Stomach (tissue), 9 donors: ENCODE data around the gene RASL12. TPM values are rescaled to one million over a fixed set of nuclear protein-coding genes. Genes with fewer than 3 reads are reported as not detected.
A peak's percentile ranks its signal among the peaks of the same experiment; 100 is the strongest.

Experiments
- DNase-seq, 2 donors: peaks; one replicate each; pipeline versions ENCODE4 v3.0.0 to v3.0.0-alpha.2; 2013 to 2019
- H3K27ac ChIP-seq, 5 donors: fragments of 200-600 bp in 4 of 5; sonication (generic) in 4 of 5; one replicate each; pipeline ENCODE4 v1.5.1; 2013 to 2019; ENCODE audit warnings: mild to moderate bottlenecking in 1 of 5, moderate library complexity in 1 of 5
- H3K27me3 ChIP-seq, 3 donors: fragments of 200-600 bp; sonication (generic); one replicate each; pipeline ENCODE4 v1.5.1; 2017 to 2019; ENCODE audit warnings: mixed run types in 1 of 3
- H3K36me3 ChIP-seq, 4 donors: fragments of 200-600 bp; sonication (generic); 1 replicate in 3 of 4; 2 replicates in 1 of 4; pipeline ENCODE4 v1.5.1; 2016 to 2019
- H3K4me1 ChIP-seq, 4 donors: fragments of 200-600 bp; sonication (generic); one replicate each; pipeline ENCODE4 v1.5.1; 2016 to 2019
- H3K4me3 ChIP-seq, 4 donors: fragments of 200-600 bp; sonication (generic) in 3 of 4; one replicate each; pipeline ENCODE4 v1.5.1; 2016 to 2019; ENCODE audit warnings: mild to moderate bottlenecking in 1 of 4
- H3K9me3 ChIP-seq, 4 donors: fragments of 200-600 bp; sonication (generic); one replicate each; pipeline ENCODE4 v1.5.1; 2016 to 2019
- EP300 ChIP-seq: sonication (generic); formaldehyde crosslinking; IDR thresholded peaks from one replicate; pipeline ENCODE4 v1.6.1; 2017; ENCODE audit warnings: antibody characterized with exemption
- POLR2A ChIP-seq, 4 donors: fragments of 450-650 bp; IDR thresholded peaks; one replicate each; pipeline ENCODE4 v1.6.1; 2016; ENCODE audit warnings: antibody characterized with exemption in 4 of 4, control low read depth in 2 of 4, mild to moderate bottlenecking in 1 of 4, moderate library complexity in 1 of 4
- POLR2AphosphoS5 ChIP-seq, 3 donors: sonication (generic); formaldehyde crosslinking; IDR thresholded peaks; one replicate each; pipeline ENCODE4 v1.6.1; 2016; ENCODE audit warnings: antibody characterized with exemption in 3 of 3
- WGBS, 5 donors: extraction: QIAGEN DNeasy Blood & Tissue Kit in 3 of 5; methylation state at CpG; one replicate each; pipeline versions ENCODE4 v1.1.5 to v1.1.7; 2013 to 2018; 5-methylcytosine and 5-hydroxymethylcytosine counted together
- intact Hi-C: fragments of 100-400 bp; cut with DNase I; formaldehyde crosslinking; loops from one replicate; pipeline ENCODE4 v1.15.1; 2023; ENCODE audit warnings: low total_unique reads
- polyA plus RNA-seq, 3 donors: library from polyadenylated mRNA; stranded (reverse); fragments of 200-250 nt; gene quantifications; one replicate each; pipeline ENCODE4 v1.2.3, GENCODE V29; 2013
- total RNA-seq, 5 donors: library from RNA; depleted of rRNA; stranded (reverse); fragments of >200 nt; gene quantifications; one replicate each; pipeline versions ENCODE4 v1.1.0 to v1.2.3, GENCODE V29; 2014 to 2016
- TF ChIP-seq, protein P1 (sequence below), 7 experiments: fragments of 450-650 bp in 4 of 7; fragments of 200-600 bp in 3 of 7; sonication (generic) in 3 of 7; IDR thresholded peaks; one replicate each; pipeline ENCODE4 v1.5.1; 2016 to 2019; ENCODE audit warnings: antibody characterized with exemption in 7 of 7, control low read depth in 2 of 7, mild to moderate bottlenecking in 1 of 7
- donor health status: healthy with polysubstance abuse.
- donor health status: Bipolar disorder and iron deficiency.
- donor health status: healthy.

RASL12 gene
- total and polyA plus RNA-seq, 8 donors, result 0.58 to 27.7 (median 10.9) TPM

DNA sequence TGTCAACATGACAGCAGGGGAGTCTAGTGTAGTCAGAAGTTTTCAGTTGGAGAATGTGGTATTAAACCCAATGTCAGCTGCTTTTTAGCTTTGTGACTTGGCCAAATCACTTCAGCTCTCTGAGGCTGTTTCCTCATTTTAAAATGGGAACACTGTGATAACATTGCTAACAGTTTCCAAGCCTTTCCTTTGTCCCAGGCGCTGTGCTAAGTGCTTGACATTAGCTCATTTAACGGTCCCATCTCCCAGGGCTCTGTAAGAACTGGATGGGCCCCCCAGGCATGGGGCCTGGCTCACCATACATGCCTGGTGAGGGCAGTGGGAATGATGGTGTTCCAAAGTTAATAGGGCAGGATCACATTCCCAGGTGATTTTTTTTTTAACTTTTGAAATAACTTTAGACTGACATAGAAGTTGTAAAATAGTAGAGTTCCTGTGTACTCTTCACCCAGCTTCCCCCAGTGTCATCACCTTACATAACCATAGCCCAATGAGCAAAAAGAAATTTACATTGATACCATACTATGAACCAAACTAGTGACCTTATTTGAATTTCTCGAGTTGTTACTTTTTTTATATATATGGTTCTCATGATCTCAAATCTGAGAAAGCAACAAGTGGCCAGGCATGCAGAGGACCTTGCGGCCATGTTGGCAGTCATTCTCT lies 7.7 kb downstream of the RASL12 start:
- peak overlapping the region in 2 of 5 donors; percentile 28 to 38 for H3K27ac ChIP-seq
- H3K4me1 ChIP-seq, result peaks cover 0 to 50% (median 9%) of the 10 kb centered on the region in 4 donors
- H3K36me3 ChIP-seq, result peaks cover 0 to 23% (median 3%) of the 10 kb centered on the region in 4 donors

DNA sequence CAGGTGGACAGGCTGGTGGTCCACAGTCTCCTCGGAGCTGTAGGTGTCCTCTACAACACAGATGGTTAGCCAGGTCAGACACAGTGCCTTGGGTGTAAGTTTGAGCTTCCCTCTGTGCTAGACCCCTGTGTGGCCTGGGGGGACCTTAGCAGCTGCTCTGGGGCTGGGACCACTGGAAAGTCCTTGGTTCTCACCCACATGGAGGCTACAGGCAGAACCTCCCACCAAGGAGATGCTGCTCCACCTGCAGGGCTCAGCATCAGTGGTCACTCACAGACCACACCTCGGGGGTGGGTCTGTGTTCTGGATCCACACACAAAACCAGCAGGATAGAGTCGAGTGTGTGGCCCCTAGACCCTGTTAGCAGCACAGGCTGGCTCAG lies 8.4 kb downstream of the RASL12 start:
- Histone ChIP-seq H3K4me1 (peaks cover 0 to 57% (median 12%) of the 10 kb centered on the region in 4 donors), H3K27ac (peak overlapping the region in 1 of 5 donors; percentile 28), H3K4me3 (no peak overlapping the region), H3K9me3 (no peaks in the 10 kb centered on the region), H3K27me3 (no peaks in the 10 kb centered on the region), H3K36me3 (peaks cover 0 to 23% (median 3%) of the 10 kb centered on the region in 4 donors)
- no peak for DNase-seq
- intact Hi-C loops, result no loop called here
- TF ChIP-seq POLR2AphosphoS5 (IDR thresholded peaks at IDR 0.05) (no peak), EP300 (no peak), POLR2A (IDR thresholded peaks at IDR 0.05) (no peak)
- TF ChIP-seq, protein P1, sequence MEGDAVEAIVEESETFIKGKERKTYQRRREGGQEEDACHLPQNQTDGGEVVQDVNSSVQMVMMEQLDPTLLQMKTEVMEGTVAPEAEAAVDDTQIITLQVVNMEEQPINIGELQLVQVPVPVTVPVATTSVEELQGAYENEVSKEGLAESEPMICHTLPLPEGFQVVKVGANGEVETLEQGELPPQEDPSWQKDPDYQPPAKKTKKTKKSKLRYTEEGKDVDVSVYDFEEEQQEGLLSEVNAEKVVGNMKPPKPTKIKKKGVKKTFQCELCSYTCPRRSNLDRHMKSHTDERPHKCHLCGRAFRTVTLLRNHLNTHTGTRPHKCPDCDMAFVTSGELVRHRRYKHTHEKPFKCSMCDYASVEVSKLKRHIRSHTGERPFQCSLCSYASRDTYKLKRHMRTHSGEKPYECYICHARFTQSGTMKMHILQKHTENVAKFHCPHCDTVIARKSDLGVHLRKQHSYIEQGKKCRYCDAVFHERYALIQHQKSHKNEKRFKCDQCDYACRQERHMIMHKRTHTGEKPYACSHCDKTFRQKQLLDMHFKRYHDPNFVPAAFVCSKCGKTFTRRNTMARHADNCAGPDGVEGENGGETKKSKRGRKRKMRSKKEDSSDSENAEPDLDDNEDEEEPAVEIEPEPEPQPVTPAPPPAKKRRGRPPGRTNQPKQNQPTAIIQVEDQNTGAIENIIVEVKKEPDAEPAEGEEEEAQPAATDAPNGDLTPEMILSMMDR (IDR thresholded peaks at IDR 0.05), result no peak
- WGBS, 5 donors, result 72 to 90% (median 78%) methylated on average over 3 of the region's 3 CpGs

More for the DNA sequence above, 7.7 kb downstream of the RASL12 start:
- intact Hi-C loops, result no loop called here
- Histone ChIP-seq H3K27me3 (peaks cover 0 to 4% (median 0%) of the 10 kb centered on the region in 3 donors), H3K4me3 (no peak overlapping the region), H3K9me3 (no peaks in the 10 kb centered on the region)
- no peak for DNase-seq
- TF ChIP-seq, protein P1 (IDR thresholded peaks at IDR 0.05), result no peak
- TF ChIP-seq POLR2AphosphoS5 (IDR thresholded peaks at IDR 0.05) (no peak), POLR2A (IDR thresholded peaks at IDR 0.05) (no peak), EP300 (no peak)
- 76 to 91% (median 86%) methylated on average over 4 of the region's 4 CpGs for WGBS, 5 donors

DNA sequence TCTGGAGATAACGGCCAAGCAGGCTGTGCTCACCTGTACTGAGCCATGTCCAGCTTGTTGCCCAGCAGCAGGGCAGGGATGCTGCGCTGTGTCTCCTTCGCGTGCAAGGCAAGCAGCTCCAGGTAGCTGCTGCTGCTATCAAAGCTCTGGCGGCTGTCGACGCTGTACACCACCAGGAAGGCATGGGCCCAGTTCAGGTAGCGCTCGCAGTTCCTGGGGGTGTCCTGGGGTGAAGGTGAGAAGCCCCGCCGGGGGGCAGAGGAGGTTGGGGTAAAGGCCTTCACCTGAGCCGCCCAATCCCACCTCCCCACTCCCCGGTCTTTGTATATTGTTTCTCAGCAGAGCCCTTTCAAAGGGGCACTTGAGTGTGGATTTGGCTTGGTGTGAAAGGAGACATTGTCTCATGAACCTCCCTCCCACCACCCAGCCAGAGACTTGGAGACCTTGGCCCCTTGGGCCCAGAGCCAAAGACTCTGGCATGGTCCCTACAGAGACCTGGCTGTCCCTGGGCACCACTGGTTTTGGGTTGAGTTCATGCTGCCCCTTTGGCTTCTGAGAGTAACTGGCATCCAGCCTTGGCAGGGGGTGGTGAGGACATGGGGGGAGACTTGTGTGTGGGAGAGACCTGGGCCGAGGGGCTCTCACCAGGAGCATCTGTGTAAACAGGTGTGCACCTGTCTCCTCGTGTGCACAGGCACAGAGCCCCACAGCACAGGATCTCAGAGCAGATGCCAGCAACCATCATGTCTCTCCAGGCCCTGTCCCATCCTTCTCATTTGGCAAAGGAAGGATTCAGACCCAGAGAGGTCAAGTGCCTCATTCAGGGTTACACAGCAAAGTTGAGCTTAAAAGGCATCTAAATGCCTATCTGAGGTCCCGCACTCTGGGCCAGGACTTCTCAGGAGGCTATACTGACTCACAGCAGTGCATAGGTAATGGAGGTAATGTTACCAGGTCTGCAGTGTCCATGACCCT lies 9.1 kb downstream of the RASL12 start:
- H3K4me1 ChIP-seq, result peaks cover 0 to 59% (median 12%) of the 10 kb centered on the region in 4 donors
- H3K27ac ChIP-seq, result peak overlapping the region in 1 of 5 donors; percentile 28
- TF ChIP-seq POLR2AphosphoS5 (IDR thresholded peaks at IDR 0.05) (no peak), EP300 (no peak), POLR2A (IDR thresholded peaks at IDR 0.05) (no peak)
- TF ChIP-seq, protein P1 (IDR thresholded peaks at IDR 0.05), result no peak
- no peaks in the 10 kb centered on the region for H3K27me3 ChIP-seq
- WGBS, 5 donors, result 80 to 92% (median 83%) methylated on average over 15 to 16 of the region's 16 CpGs
- no peak overlapping the region for H3K4me3 ChIP-seq
- no peak for DNase-seq
- peaks cover 0 to 23% (median 5%) of the 10 kb centered on the region in 4 donors for H3K36me3 ChIP-seq
- no peaks in the 10 kb centered on the region for H3K9me3 ChIP-seq
- intact Hi-C loops, result no loop called here

DNA sequence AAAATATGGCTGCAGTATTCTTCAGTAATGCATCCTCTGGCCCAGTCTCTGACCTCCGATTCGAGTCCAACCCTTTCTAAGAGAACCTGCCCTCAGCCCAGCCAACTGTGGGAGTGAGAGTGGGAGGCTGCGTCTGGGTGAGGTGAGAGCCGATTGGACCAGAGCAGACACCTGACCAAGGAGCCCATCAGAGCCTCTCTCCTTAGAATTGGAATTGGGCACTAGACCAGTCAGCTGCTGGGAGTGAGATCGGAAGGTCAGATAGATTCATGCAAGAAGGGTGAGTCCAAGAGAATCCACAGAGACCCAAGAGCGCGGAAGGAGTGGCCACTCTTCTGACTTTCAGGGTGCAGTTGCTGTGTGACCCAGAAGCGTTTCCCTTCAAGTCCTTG lies 10.2 kb downstream of the RASL12 start:
- TF ChIP-seq EP300 (no peak), POLR2A (IDR thresholded peaks at IDR 0.05) (no peak), POLR2AphosphoS5 (IDR thresholded peaks at IDR 0.05) (no peak)
- TF ChIP-seq, protein P1 (IDR thresholded peaks at IDR 0.05), result no peak
- intact Hi-C loops, result no loop called here
- Histone ChIP-seq H3K36me3 (peaks cover 0 to 23% (median 7%) of the 10 kb centered on the region in 4 donors), H3K4me3 (no peak overlapping the region), H3K4me1 (peaks cover 0 to 56% (median 9%) of the 10 kb centered on the region in 4 donors), H3K27ac (peak overlapping the region in 1 of 5 donors; percentile 45), H3K27me3 (no peaks in the 10 kb centered on the region), H3K9me3 (no peaks in the 10 kb centered on the region)
- no peak for DNase-seq
- WGBS, 5 donors, result 78 to 96% (median 93%) methylated on average over 5 to 8 of the region's 8 CpGs
